Ishikawa (cell line): ENCODE measurements around the gene BNIPL.

Experiments
- CEBPB ChIP-seq: IDR thresholded peaks from 2 replicates; pipeline ENCODE4 v1.6.1; 2012
- CREB1 ChIP-seq: IDR thresholded peaks from 2 replicates; pipeline ENCODE4 v1.6.1; 2012; ENCODE audit warnings: low read depth
- EGR1 ChIP-seq: IDR thresholded peaks from 2 replicates; pipeline ENCODE4 v1.6.1; 2012
- EP300 ChIP-seq: IDR thresholded peaks from 2 replicates; pipeline ENCODE4 v1.6.1; 2012; ENCODE audit warnings: borderline replicate concordance
- FOXM1 ChIP-seq: IDR thresholded peaks from 2 replicates; pipeline ENCODE4 v1.6.1; 2012; ENCODE audit warnings: low read depth, borderline replicate concordance
- NFIC ChIP-seq: IDR thresholded peaks from 2 replicates; pipeline ENCODE4 v1.6.1; 2012
- RAD21 ChIP-seq: IDR thresholded peaks from 2 replicates; pipeline ENCODE4 v1.6.1; 2012; ENCODE audit warnings: low read depth
- TAF1 ChIP-seq: IDR thresholded peaks from 2 replicates; pipeline ENCODE4 v1.6.1; 2012; ENCODE audit warnings: low read depth, mild to moderate bottlenecking
- TCF12 ChIP-seq: IDR thresholded peaks from 2 replicates; pipeline ENCODE4 v1.6.1; 2012; ENCODE audit warnings: low read depth
- TEAD4 ChIP-seq: IDR thresholded peaks from 2 replicates; pipeline ENCODE4 v1.6.1; 2012
- YY1 ChIP-seq: IDR thresholded peaks from 2 replicates; pipeline ENCODE4 v1.6.1; 2012; ENCODE audit warnings: low read depth
- ZBTB7A ChIP-seq: IDR thresholded peaks from 2 replicates; pipeline ENCODE4 v1.6.1; 2012; ENCODE audit warnings: low read depth
- TF ChIP-seq, protein P1 (sequence below): IDR thresholded peaks from 2 replicates; pipeline ENCODE4 v1.6.1; 2012
- TF ChIP-seq, protein P2 (sequence below): IDR thresholded peaks from 2 replicates; pipeline ENCODE4 v1.6.1; 2012; ENCODE audit warnings: low read depth, mild to moderate bottlenecking
- TF ChIP-seq, protein P3 (sequence below): IDR thresholded peaks from 2 replicates; pipeline ENCODE4 v1.6.1; 2012

Gene BNIPL

GRCh38 chr1:151001602-151002001 lies 34.8 kb upstream of the BNIPL start:
- TF ChIP-seq EGR1 (no peak), RAD21 (no peak), TCF12 (no peak), TEAD4 (no peak), EP300 (no peak), ZBTB7A (no peak)

DNA sequence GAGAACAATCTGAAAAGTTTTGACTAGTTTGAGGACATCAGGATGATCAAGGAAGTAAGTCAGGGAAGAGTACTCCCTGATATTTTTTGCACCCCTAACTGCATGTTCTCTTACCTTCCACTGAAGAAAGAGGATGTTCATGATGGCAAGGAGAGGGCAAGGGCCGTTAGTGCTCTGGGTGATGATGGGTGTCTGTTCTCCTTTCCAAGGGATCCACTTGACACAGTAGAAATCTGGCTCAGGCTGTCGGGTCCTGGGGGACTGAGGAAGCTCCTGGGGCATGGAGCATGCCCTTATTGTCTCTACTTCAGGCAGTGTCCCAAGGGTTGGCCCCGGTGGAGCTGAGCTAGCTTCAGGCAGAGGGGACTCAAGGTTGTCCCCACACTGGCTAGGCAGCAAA lies 34.3 kb upstream of the BNIPL start:
- no peak for TF ChIP-seq FOXM1
- TF ChIP-seq, protein P1, sequence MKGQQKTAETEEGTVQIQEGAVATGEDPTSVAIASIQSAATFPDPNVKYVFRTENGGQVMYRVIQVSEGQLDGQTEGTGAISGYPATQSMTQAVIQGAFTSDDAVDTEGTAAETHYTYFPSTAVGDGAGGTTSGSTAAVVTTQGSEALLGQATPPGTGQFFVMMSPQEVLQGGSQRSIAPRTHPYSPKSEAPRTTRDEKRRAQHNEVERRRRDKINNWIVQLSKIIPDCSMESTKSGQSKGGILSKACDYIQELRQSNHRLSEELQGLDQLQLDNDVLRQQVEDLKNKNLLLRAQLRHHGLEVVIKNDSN, result no peak

DNA sequence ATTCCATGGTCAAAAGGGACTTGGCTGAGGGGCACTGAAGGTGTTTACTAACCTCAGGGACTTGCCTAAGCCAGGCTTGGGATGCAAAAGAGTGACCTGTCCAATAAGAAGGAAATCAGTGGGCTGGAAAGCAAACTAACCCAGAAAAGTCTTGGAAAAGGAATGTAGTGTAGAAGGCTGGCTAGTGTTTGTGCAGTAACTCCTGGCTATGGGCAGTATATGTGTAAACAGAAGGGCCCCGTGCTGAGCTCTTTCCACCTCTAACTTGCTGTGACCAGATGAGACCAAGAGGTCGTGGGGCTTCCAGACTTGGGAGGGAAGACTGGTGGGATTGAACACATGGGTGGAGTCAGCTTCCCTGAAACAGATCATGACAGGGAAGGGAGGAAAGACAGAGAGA lies 33.8 kb upstream of the BNIPL start:
- no peak for TF ChIP-seq EP300

GRCh38 chr1:151003180-151003579 lies 33.2 kb upstream of the BNIPL start:
- TF ChIP-seq CREB1 (no peak), CEBPB (no peak), TCF12 (no peak), NFIC (no peak), EP300 (no peak), TEAD4 (no peak), YY1 (no peak), ZBTB7A (no peak), EGR1 (no peak), RAD21 (no peak), FOXM1 (no peak), TAF1 (no peak)
- TF ChIP-seq, protein P1, result no peak
- TF ChIP-seq, protein P2, sequence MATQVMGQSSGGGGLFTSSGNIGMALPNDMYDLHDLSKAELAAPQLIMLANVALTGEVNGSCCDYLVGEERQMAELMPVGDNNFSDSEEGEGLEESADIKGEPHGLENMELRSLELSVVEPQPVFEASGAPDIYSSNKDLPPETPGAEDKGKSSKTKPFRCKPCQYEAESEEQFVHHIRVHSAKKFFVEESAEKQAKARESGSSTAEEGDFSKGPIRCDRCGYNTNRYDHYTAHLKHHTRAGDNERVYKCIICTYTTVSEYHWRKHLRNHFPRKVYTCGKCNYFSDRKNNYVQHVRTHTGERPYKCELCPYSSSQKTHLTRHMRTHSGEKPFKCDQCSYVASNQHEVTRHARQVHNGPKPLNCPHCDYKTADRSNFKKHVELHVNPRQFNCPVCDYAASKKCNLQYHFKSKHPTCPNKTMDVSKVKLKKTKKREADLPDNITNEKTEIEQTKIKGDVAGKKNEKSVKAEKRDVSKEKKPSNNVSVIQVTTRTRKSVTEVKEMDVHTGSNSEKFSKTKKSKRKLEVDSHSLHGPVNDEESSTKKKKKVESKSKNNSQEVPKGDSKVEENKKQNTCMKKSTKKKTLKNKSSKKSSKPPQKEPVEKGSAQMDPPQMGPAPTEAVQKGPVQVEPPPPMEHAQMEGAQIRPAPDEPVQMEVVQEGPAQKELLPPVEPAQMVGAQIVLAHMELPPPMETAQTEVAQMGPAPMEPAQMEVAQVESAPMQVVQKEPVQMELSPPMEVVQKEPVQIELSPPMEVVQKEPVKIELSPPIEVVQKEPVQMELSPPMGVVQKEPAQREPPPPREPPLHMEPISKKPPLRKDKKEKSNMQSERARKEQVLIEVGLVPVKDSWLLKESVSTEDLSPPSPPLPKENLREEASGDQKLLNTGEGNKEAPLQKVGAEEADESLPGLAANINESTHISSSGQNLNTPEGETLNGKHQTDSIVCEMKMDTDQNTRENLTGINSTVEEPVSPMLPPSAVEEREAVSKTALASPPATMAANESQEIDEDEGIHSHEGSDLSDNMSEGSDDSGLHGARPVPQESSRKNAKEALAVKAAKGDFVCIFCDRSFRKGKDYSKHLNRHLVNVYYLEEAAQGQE, result no peak
- TF ChIP-seq, protein P3, sequence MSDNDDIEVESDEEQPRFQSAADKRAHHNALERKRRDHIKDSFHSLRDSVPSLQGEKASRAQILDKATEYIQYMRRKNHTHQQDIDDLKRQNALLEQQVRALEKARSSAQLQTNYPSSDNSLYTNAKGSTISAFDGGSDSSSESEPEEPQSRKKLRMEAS, result no peak

DNA sequence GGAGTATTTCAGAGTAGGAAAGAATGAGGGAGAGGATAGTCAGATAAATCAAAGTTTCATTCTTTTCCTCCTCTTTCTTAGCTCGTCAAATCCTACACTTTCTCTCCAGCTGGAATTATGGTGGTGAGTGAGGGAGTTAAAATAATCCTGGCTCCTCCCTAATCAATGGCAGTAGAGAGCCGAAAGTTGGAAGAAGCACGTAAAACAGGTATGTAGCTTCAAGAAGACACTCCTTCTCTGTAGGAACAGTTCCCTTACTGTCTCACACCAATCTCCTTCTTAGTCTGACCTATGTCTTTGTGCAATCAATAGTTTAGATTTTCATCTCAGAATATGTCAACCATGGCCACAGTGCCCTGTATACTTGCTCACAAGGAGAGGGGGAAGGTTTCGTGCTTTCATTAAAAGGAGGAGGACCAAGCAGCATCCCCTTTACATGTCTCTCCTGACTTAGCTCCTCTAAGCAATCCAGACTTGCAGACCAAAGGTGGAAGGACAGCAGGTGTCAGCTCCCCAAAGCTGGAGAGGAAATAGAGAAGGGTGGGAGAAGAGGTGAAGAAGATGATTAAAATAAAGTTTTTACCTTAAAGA lies 30.6 kb upstream of the BNIPL start:
- TF ChIP-seq NFIC, result no peak
- TF ChIP-seq, protein P2, result no peak

GRCh38 chr1:151006327-151007052 lies 29.9 kb upstream of the BNIPL start, which contains the start of gene MINDY1:
Gene MINDY1, minus strand, starts transcription at chr1:151006902. Its CDS starts 4,285 bp downstream, at chr1:151002617.
- TF ChIP-seq, protein P3, result no peak
- peak; percentile 46 for TF ChIP-seq RAD21

GRCh38 chr1:151007853-151008243 lies 28.5 kb upstream of the BNIPL start:
- no peak for TF ChIP-seq EP300
- no peak for TF ChIP-seq RAD21
- TF ChIP-seq CEBPB, result no peak
- no peak for TF ChIP-seq NFIC
- no peak for TF ChIP-seq ZBTB7A
- TF ChIP-seq TEAD4, result no peak
- TF ChIP-seq, protein P3, result no peak
- TF ChIP-seq, protein P2, result no peak
- TF ChIP-seq CREB1, result no peak
- no peak for TF ChIP-seq TCF12
- TF ChIP-seq YY1, result no peak
- TF ChIP-seq, protein P1, result no peak
- TF ChIP-seq EGR1, result no peak
- TF ChIP-seq TAF1, result no peak
- no peak for TF ChIP-seq FOXM1
